K562 (cell line): ENCODE measurements around the gene SCARF2. TPM values are rescaled to one million over a fixed set of nuclear protein-coding genes. Genes with fewer than 3 reads are reported as not detected.

Experiments
- ATF6 ChIP-seq: sonication (generic); formaldehyde crosslinking; IDR thresholded peaks from 2 replicates; pipeline ENCODE4 v1.4.0; 2020; ENCODE audit warnings: mild to moderate bottlenecking, missing genetic modification reagents
- FOXO4 ChIP-seq: fragments of 450-650 bp; formaldehyde crosslinking; IDR thresholded peaks from 2 replicates; pipeline ENCODE4 v1.4.0; 2020; ENCODE audit warnings: mild to moderate bottlenecking, moderate library complexity
- PURB ChIP-seq: sonication (generic); formaldehyde crosslinking; IDR thresholded peaks from 2 replicates; pipeline ENCODE4 v1.9.0; 2021; ENCODE audit warnings: low read depth, mild to moderate bottlenecking, missing genetic modification reagents
- STAT6 ChIP-seq: sonication (generic); formaldehyde crosslinking; IDR thresholded peaks from 2 replicates; pipeline ENCODE4 v1.8.1; 2023; ENCODE audit warnings: mild to moderate bottlenecking, missing genetic modification reagents
- ZNF140 ChIP-seq: fragments of 250-450 bp; sonication (Bioruptor Pico); IDR thresholded peaks from 2 replicates; pipeline ENCODE4 v1.8.0; 2021; ENCODE audit warnings: moderate library complexity, mild to moderate bottlenecking, inconsistent platforms
- ZNF354B ChIP-seq: fragments of 250-450 bp; sonication (Bioruptor Pico); IDR thresholded peaks from 2 replicates; pipeline ENCODE4 v1.4.0; 2020
- ZNF696 ChIP-seq: fragments of 250-450 bp; sonication (Bioruptor Pico); conservative IDR thresholded peaks from 2 replicates; pipeline ENCODE4 v1.4.0; 2020; ENCODE audit warnings: mild to moderate bottlenecking, moderate library complexity
- polyA plus RNA-seq, 8 experiments: library from polyadenylated mRNA; depleted of rRNA in 4 of 8; stranded (reverse) in 5 of 8; unstranded in 3 of 8; fragments of >200 nt; fragmentation: Nextera tagmentation in 2 of 8; fragmentation: Illumina TruSeq in 1 of 8; extraction: Ambion mirVana in 2 of 8; extraction: Trizol in 1 of 8; gene quantifications; 2 replicates each; pipeline versions ENCODE4 v1.2.1 to v1.2.3, GENCODE V29; 2011 to 2014; ENCODE audit warnings: inconsistent platforms in 1 of 8, missing spikeins in 1 of 8
- total RNA-seq, 7 experiments: library from RNA; depleted of rRNA in 6 of 7; stranded (reverse); fragments of >200 nt in 6 of 7; fragmentation: Illumina TruSeq in 2 of 7; extraction: Trizol in 2 of 7; gene quantifications; 2 replicates each; pipeline versions ENCODE4 v1.2.1 to v1.2.3, GENCODE V29; 2011 to 2021; ENCODE audit warnings: low replicate concordance in 1 of 7
- TF ChIP-seq, protein P1 (sequence below), 2 experiments: fragments of 450-650 bp in 1 of 2; sonication (generic) in 1 of 2; formaldehyde crosslinking in 1 of 2; IDR thresholded peaks; 2 replicates each; pipeline versions ENCODE4 v1.7.1 to v1.9.0; 2016 to 2022; ENCODE audit warnings: inconsistent platforms in 1 of 2, mild to moderate bottlenecking in 1 of 2, missing genetic modification reagents in 1 of 2

The SCARF2 gene
- total and polyA plus RNA-seq, 9 of the 15 experiments (the other 6 are each of a cell fraction or from before 2014, with no cell fraction given), result 0.06 to 0.32 (median 0.21) TPM; not detected in 5

- TF ChIP-seq STAT6 (peak; percentile 99; the same call in 1 of the 2 replicates), ZNF354B (CRISPR knock-in tag) (no peak; the same call in 1 of the 2 replicates), FOXO4 (CRISPR knock-in tag) (no peak; the same call in 1 of the 2 replicates), ZNF696 (CRISPR knock-in tag) (no peak), PURB (no peak), ZNF140 (no peak), ATF6 (CRISPR knock-in tag) (no peak)
- TF ChIP-seq, protein P1, sequence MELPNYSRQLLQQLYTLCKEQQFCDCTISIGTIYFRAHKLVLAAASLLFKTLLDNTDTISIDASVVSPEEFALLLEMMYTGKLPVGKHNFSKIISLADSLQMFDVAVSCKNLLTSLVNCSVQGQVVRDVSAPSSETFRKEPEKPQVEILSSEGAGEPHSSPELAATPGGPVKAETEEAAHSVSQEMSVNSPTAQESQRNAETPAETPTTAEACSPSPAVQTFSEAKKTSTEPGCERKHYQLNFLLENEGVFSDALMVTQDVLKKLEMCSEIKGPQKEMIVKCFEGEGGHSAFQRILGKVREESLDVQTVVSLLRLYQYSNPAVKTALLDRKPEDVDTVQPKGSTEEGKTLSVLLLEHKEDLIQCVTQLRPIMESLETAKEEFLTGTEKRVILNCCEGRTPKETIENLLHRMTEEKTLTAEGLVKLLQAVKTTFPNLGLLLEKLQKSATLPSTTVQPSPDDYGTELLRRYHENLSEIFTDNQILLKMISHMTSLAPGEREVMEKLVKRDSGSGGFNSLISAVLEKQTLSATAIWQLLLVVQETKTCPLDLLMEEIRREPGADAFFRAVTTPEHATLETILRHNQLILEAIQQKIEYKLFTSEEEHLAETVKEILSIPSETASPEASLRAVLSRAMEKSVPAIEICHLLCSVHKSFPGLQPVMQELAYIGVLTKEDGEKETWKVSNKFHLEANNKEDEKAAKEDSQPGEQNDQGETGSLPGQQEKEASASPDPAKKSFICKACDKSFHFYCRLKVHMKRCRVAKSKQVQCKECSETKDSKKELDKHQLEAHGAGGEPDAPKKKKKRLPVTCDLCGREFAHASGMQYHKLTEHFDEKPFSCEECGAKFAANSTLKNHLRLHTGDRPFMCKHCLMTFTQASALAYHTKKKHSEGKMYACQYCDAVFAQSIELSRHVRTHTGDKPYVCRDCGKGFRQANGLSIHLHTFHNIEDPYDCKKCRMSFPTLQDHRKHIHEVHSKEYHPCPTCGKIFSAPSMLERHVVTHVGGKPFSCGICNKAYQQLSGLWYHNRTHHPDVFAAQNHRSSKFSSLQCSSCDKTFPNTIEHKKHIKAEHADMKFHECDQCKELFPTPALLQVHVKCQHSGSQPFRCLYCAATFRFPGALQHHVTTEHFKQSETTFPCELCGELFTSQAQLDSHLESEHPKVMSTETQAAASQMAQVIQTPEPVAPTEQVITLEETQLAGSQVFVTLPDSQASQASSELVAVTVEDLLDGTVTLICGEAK (IDR thresholded peaks at IDR 0.05), result no peak
- TF ChIP-seq, protein P1 (CRISPR knock-in tag; IDR thresholded peaks at IDR 0.05), result no peak
Measured at GRCh38 chr22:20393705-20394476, 43.7 kb downstream of the SCARF2 start, which contains the start of gene ZNF74 (continued).
